GM18502 (cell line): ENCODE measurements around the gene TMEM218.

Source experiments
- ATAC-seq: cut with Tn5 transposase; IDR thresholded peaks from one replicate; pipeline ENCODE4 v1.9.1; 2021; ENCODE audit warnings: mild to moderate bottlenecking; ENCODE audit not compliant: unreplicated experiment, poor library complexity

Gene TMEM218

GRCh38 chr11:125132071-125132470 is 20.6 kb upstream of the TMEM218 start:
- ATAC-seq = no peak

DNA sequence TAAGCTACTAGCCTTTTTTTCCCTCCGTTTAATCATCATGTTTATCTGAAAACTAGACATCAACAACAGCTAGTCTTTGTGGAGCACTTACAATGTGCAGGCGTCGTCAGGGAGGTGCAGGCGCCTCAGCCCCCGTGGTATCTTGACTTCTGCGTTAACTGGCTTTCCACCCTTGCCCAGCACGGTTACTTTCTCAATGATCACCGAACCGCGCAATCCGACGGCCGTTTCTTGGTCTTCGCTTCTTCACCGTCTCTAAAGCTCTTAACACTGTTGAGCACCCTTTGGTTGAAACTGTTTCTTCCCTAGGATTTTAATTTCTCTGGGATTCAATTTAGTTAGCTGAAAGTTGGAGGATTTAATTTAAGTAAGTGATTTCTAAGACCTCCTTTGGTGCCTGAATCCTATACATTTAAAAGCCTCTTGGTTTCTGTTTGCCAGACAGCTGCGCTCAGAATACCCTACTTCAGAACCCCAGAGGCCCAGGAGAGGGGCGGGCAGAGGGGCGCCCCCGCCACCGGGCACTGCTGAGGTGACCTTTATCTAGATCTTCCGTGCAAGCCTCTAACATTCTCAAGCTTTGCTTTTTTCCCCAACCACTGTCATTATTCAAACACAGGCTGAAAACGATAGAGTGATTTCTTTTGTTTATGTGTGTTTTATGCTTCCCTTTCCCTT is 18.0 kb upstream of the TMEM218 start:
- ATAC-seq = no peak

DNA sequence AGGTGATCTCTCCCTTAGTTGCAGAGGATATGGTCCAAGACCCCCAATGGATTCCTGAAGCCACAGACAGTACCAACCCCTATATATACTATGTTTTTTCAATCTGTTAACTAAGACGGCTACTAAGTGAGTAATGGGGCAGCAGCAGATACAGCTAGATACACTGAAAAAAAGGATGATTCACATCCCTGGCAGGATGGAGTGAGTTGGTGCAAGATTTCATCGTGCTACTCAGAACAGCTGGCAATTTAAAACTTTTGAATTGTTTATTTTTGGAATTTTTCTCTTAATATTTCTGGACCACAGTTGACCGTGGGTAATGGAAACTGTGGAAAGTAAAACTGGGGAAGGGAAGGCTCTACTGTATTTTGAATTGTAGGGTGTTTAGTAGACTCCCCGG is 17.0 kb upstream of the TMEM218 start:
- no peak for ATAC-seq

- ATAC-seq = no peak
These were observed 13.2 kb upstream of the TMEM218 start for GRCh38 chr11:125124618-125124992.

- ATAC-seq = peak; percentile 89
These were observed 12.7 kb upstream of the TMEM218 start for GRCh38 chr11:125123947-125124617.

DNA sequence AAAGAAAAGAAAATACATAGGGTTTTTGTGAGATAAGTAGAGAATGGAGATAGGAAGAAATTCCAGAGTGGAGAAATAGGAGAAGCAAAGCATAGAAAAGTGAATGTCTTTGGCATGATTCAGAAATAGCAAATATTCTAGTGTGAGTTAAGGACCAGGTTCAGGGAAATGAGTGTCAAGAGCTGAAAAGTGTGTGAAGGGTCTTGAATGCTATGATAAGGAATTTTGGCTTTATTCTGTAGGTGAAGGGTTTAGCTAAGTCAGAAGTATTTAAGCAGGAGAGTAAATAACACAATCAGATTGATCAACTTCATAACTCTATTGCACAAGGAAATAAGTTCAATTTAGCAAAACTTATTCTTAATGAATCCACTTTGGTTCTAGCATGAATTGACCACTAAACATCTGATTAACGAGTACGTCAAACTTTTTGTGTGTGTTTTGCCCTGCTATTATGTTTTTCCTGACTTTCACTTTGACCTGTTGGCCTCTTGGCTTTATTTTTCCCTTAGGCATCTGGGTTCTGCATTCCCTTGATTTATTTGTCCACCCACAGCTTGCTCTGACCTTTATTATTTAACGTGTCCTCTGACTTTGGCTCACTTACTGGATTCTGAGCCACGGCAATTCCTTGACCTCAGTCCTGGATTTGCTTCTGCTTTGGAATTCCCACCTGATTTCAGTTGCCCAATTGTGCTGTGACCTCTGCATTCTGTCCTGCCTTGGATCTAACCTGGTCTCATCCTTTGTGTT is 11.9 kb upstream of the TMEM218 start:
- ATAC-seq = no peak

GRCh38 chr11:125117429-125117828 is 6.0 kb upstream of the TMEM218 start:
- ATAC-seq = no peak

DNA sequence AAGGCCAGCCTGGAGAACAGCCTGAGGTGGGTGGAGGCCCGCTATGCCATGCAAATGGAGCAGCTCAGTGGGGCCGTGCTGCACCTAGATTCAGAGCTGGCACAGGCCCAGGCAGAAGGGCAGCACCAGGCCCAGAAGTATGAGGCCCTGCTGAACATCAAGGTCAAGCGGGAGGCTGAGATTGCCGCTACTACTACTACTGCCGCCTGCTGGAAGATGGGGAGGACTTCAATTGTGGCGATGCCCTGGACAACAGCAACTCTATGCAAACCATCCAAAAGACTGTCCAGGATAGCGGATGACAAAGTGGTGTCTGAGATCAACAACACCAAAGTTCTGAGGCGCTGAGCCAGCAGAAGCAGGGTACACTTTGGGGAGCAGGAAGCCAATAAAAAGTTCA is 3.1 kb upstream of the TMEM218 start:
- no peak for ATAC-seq

GRCh38 chr11:125112208-125112604 is 780 bp upstream of the TMEM218 start:
- ATAC-seq = no peak

GRCh38 chr11:125111001-125111342 is 454 bp downstream of the TMEM218 start:
- no peak for ATAC-seq

DNA sequence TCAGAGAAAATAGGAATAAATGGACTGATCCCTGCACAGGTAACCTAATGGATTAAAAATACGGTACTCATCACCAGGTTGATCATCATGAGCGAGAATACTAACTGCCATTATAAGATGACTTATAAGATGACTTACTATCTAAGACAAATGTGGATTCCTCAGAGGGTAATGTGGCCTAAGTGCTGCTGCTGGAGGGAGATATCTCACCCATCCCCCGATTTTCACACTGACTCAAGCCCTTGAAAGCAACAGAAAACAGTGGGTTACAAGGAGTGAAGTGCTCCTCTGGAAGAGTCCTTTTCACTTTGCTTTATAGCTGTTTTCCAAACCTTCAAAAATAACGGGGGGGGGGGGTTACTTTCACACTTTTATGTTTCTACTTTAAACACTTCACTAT is 920 bp downstream of the TMEM218 start:
- ATAC-seq = no peak

DNA sequence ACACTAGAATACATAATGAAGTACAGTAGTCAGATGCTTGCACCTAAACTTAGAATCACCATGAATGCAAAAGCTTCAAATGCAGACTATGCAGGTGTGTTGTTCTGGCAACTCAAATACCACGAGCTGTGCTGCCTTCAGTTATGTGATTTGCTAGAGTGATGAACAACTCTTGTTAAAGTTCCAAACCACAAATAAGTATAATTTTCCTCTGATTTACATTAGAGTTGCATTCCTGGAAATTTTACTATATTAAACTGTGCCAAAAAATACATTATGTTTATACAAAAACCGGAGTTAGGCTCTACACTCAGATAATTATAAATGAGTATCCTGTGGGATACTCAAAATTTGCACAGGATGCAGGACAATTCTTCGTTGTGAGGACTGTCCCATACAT is 3.0 kb downstream of the TMEM218 start:
- ATAC-seq = no peak

DNA sequence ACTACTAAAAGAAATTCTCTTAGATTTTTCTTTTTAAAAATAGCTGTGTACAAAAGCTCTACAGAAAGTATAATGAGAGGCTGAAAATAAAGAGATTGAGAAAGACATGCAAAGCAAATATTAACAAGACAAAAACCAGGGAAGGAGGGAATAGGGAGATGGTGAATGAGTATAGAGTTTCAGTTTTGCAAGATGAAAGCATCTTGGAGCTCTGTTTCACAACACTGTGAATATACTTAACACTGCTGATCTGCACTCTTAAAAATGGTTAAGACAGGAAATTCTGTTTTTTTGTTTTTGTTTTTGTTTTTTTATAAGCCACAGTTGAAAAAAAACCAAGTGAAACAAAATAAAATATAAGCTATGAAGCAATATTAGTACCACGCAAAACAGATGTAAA is 5.5 kb downstream of the TMEM218 start:
- no peak for ATAC-seq

DNA sequence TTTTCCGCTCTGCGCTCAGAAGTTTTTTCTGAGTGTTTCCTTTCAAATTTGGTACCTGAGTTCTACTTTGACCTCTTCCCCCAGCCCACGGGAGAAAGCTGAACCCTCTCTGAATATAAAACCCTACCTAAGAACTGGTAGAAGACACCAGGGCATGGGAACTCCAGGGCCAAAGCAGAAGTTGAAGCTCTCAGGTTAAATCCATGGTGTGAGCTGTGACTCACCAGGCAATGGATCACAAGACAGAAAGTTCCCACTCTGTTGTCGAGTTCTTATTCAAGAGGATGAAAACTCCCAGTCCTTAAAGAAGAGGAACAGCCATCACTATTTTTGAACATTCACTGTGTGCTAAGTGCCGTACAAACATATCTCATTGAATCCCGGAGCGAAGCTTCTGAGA is 8.9 kb downstream of the TMEM218 start:
- no peak for ATAC-seq

- no peak for ATAC-seq
These were observed 9.4 kb downstream of the TMEM218 start for GRCh38 chr11:125102025-125102424.

GRCh38 chr11:125101596-125101995 is 9.8 kb downstream of the TMEM218 start:
- no peak for ATAC-seq

- ATAC-seq = no peak
These were observed 11.3 kb downstream of the TMEM218 start for GRCh38 chr11:125100136-125100535.

DNA sequence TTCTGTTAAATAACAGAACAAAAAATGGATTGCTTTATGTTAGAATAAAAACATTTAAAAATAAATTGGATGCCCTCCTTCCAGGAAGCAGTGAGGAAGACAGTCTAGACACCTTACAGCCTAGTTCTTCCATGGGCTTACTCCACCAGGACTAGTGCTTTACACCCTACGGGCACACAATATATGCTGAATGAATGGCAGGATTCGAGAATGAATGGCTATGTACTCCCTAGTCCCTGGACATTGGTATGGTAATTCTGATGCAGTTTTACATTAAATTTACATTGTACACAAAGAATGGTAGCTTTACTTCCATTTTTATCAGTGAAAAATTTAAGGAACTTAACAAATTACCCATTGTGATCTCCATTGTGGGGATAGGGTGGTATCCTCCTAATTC is 16.7 kb downstream of the TMEM218 start:
- no peak for ATAC-seq

DNA sequence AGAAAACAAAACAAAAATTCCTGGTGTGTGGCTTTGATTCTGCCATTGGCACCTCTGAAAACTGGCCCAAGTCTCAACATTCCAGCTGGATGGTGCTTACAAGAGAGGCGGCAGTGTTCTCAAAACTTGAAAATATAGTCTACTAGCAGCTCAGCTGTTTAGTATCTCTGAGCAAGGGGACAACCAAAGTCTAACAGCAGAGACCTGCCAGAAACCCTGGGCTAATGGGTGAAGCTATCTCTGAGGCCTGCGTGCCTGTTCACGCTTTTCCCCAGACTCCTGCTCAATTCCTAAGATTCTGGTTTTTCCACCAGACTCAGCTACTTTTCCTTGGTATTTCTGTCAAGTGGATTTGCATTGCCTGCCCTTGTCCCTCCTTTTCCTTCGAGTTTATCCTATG is 17.9 kb downstream of the TMEM218 start:
- ATAC-seq = no peak

DNA sequence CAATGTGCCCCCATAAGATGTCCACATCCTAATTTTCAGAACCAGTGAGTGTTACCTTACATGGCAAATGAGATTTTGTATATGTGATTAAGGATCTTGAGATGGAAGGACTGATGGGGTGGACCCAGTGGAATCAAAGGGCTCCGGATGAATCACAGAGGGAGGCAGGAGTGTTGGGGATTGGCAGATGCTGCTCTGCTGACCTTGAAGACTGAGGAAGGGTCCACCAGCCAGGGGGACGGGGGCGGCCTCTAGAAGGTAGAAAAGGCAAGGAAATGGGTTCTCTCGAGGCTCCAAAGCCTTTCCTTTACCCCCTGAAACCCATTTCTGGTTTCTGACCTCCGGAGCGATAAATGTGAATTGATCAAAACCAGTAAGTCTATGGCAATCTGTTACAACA is 18.8 kb downstream of the TMEM218 start:
- ATAC-seq = no peak

- ATAC-seq = no peak
These were observed 19.4 kb downstream of the TMEM218 start for GRCh38 chr11:125091877-125092664.
